Colonic mucosa (tissue), 4 donors: ENCODE results near the gene CREBBP. TPM values are rescaled to one million over a fixed set of nuclear protein-coding genes. Genes with fewer than 3 reads are reported as not detected.

Experiments
- DNase-seq: peaks from one replicate; pipeline ENCODE4 v3.0.0-alpha.2; 2020
- H3K27ac ChIP-seq: fragments of 200-600 bp; one replicate; pipeline ENCODE4 v1.8.0; 2021
- H3K27me3 ChIP-seq: fragments of 200-600 bp; one replicate; pipeline ENCODE4 v1.8.0; 2021
- H3K36me3 ChIP-seq: fragments of 200-600 bp; one replicate; pipeline ENCODE4 v1.8.0; 2021
- H3K4me1 ChIP-seq: fragments of 200-600 bp; one replicate; pipeline ENCODE4 v1.8.0; 2021; ENCODE audit warnings: mild to moderate bottlenecking
- H3K4me3 ChIP-seq: fragments of 200-600 bp; one replicate; pipeline ENCODE4 v1.8.0; 2021
- H3K9ac ChIP-seq, 2 donors: one replicate each; pipeline ENCODE4 v1.7.0; 2013; ENCODE audit warnings: control low read depth in 2 of 2, low read depth in 2 of 2, low read length in 2 of 2
- H3K9me3 ChIP-seq: fragments of 200-600 bp; one replicate; pipeline ENCODE4 v1.8.0; 2021
- CTCF ChIP-seq: fragments of 200-600 bp; IDR thresholded peaks from one replicate; pipeline ENCODE4 v1.8.0; 2022; ENCODE audit warnings: antibody characterized with exemption, mild to moderate bottlenecking
- intact Hi-C: fragments of 100-400 bp; cut with DNase I; formaldehyde crosslinking; loops from one replicate; pipeline ENCODE4 v1.14.1; 2022
- total RNA-seq, 2 donors: library from RNA; stranded (reverse); fragmentation: NEBNext Ultra II Directional in 1 of 2; extraction: Animal tissue kit (Norgen Biotek cat#: 25700) in 1 of 2; gene quantifications; one replicate each; pipeline ENCODE4 v1.2.1, GENCODE V29; 2021
- donor health status: healthy.
- donor health status: DM: no; HTN: no; CAD: no.
- donor health status: DM: no; HTN: no; CAD: no.

Gene CREBBP
- total RNA-seq, 2 donors from 2014 or later = 42.0 to 45.2 TPM

GRCh38 chr16:3752984-3753383 is 127.5 kb downstream of the CREBBP start:
- intact Hi-C loops = no loop called here

GRCh38 chr16:3751878-3752277 is 128.6 kb downstream of the CREBBP start:
- no peak for DNase-seq
- TF ChIP-seq CTCF = no peak
- H3K36me3 ChIP-seq = peaks cover 10% of the 10 kb centered on the region
- no peak overlapping the region for H3K9ac ChIP-seq
- no peak overlapping the region for H3K27ac ChIP-seq
- no peaks in the 10 kb centered on the region for H3K4me1 ChIP-seq
- intact Hi-C loops = no loop called here
- no peaks in the 10 kb centered on the region for H3K9me3 ChIP-seq
- no peaks in the 10 kb centered on the region for H3K27me3 ChIP-seq
- no peak overlapping the region for H3K4me3 ChIP-seq

More at GRCh38 chr16:3752984-3753383, 127.5 kb downstream of the CREBBP start:
- no peak for TF ChIP-seq CTCF
- Histone ChIP-seq H3K36me3 (peaks cover 13% of the 10 kb centered on the region), H3K4me1 (no peaks in the 10 kb centered on the region), H3K27me3 (no peaks in the 10 kb centered on the region), H3K9ac (no peak overlapping the region), H3K9me3 (no peaks in the 10 kb centered on the region), H3K27ac (no peak overlapping the region), H3K4me3 (no peak overlapping the region)
- DNase-seq = no peak

GRCh38 chr16:3748307-3748706 is 132.2 kb downstream of the CREBBP start:
- no peak overlapping the region for H3K9ac ChIP-seq
- no peak overlapping the region for H3K4me3 ChIP-seq
- DNase-seq = no peak
- peaks cover 6% of the 10 kb centered on the region for H3K36me3 ChIP-seq
- no peak for TF ChIP-seq CTCF
- H3K4me1 ChIP-seq = no peaks in the 10 kb centered on the region
- H3K9me3 ChIP-seq = no peaks in the 10 kb centered on the region
- intact Hi-C loops = no loop called here
- no peak overlapping the region for H3K27ac ChIP-seq
- no peaks in the 10 kb centered on the region for H3K27me3 ChIP-seq

GRCh38 chr16:3745751-3746355 is 134.7 kb downstream of the CREBBP start:
- intact Hi-C loops = no loop called here

GRCh38 chr16:3744018-3744417 is 136.5 kb downstream of the CREBBP start:
- Histone ChIP-seq H3K27ac (no peak overlapping the region), H3K36me3 (peaks cover 21% of the 10 kb centered on the region)
- no peak for TF ChIP-seq CTCF

More at GRCh38 chr16:3745751-3746355, 134.7 kb downstream of the CREBBP start:
- Histone ChIP-seq H3K27me3 (no peaks in the 10 kb centered on the region), H3K27ac (no peak overlapping the region), H3K9me3 (no peaks in the 10 kb centered on the region), H3K9ac (no peak overlapping the region), H3K36me3 (peaks cover 17% of the 10 kb centered on the region), H3K4me3 (no peak overlapping the region), H3K4me1 (no peaks in the 10 kb centered on the region)
- no peak for DNase-seq
- TF ChIP-seq CTCF = no peak

More at GRCh38 chr16:3744018-3744417, 136.5 kb downstream of the CREBBP start:
- Histone ChIP-seq H3K27me3 (no peaks in the 10 kb centered on the region), H3K4me3 (no peak overlapping the region), H3K9ac (no peak overlapping the region), H3K9me3 (no peaks in the 10 kb centered on the region), H3K4me1 (no peaks in the 10 kb centered on the region)
- intact Hi-C loops = no loop called here
- DNase-seq = no peak
